OCI-LY1 (cell line): ENCODE measurements around the gene SMAD6.
A peak's percentile ranks its signal among the peaks of the same experiment; 100 is the strongest.

Source experiments
- H2AFZ ChIP-seq: fragments of 200-600 bp; sonication (generic), shearing (Covaris generic); 2 replicates; pipeline ENCODE4 v1.6.0; 2014; ENCODE audit warnings: antibody characterized with exemption, mild to moderate bottlenecking, low read length
- H3F3A ChIP-seq: fragments of 200-600 bp; sonication (generic), shearing (Covaris generic); 2 replicates; pipeline ENCODE4 v1.6.0; 2014; ENCODE audit warnings: mild to moderate bottlenecking, antibody characterized with exemption, low read length, moderate library complexity; ENCODE audit not compliant: insufficient read depth
- H3K27ac ChIP-seq: fragments of 200-600 bp; sonication (generic); 2 replicates; pipeline ENCODE4 v1.5.1; 2014; ENCODE audit warnings: low read length, mixed run types, mild to moderate bottlenecking, low read depth; ENCODE audit not compliant: poor library complexity, severe bottlenecking
- H3K27me3 ChIP-seq: fragments of 200-600 bp; sonication (generic); 2 replicates; pipeline ENCODE4 v1.6.0; 2014; ENCODE audit warnings: antibody characterized with exemption, mild to moderate bottlenecking, low read length, moderate library complexity; ENCODE audit not compliant: insufficient read depth
- H3K36me3 ChIP-seq: fragments of 200-600 bp; sonication (generic); 2 replicates; pipeline ENCODE4 v1.6.1; 2014; ENCODE audit warnings: mild to moderate bottlenecking, antibody characterized with exemption, low read length, moderate library complexity, mixed read lengths; ENCODE audit not compliant: insufficient read depth
- H3K4me1 ChIP-seq: fragments of 200-600 bp; sonication (generic); 2 replicates; pipeline ENCODE4 v1.5.1; 2014; ENCODE audit warnings: mild to moderate bottlenecking, low read length, moderate library complexity; ENCODE audit not compliant: insufficient read depth, severe bottlenecking
- H3K4me2 ChIP-seq: fragments of 200-600 bp; sonication (generic), shearing (Covaris generic); 2 replicates; pipeline ENCODE4 v1.6.1; 2014; ENCODE audit warnings: low read length
- H3K4me3 ChIP-seq: fragments of 200-600 bp; sonication (generic); 2 replicates; pipeline ENCODE4 v1.5.1; 2014; ENCODE audit warnings: low read length, low read depth, mild to moderate bottlenecking, mixed read lengths; ENCODE audit not compliant: poor library complexity, severe bottlenecking
- H3K79me2 ChIP-seq: fragments of 200-600 bp; shearing (Covaris generic); 2 replicates; pipeline ENCODE4 v1.6.1; 2016; ENCODE audit warnings: mixed run types, low read length, mixed read lengths; ENCODE audit not compliant: insufficient read depth
- H3K9ac ChIP-seq: fragments of 200-600 bp; sonication (generic), shearing (Covaris generic); 2 replicates; pipeline ENCODE4 v1.6.1; 2014; ENCODE audit warnings: mild to moderate bottlenecking, low read length, mixed read lengths
- H3K9me2 ChIP-seq: fragments of 200-600 bp; sonication (generic), shearing (Covaris generic); 2 replicates; pipeline ENCODE4 v1.6.1; 2014; ENCODE audit warnings: low read depth, mild to moderate bottlenecking, low read length, mixed read lengths
- H3K9me3 ChIP-seq: fragments of 200-600 bp; shearing (Covaris generic); 2 replicates; pipeline ENCODE4 v1.6.1; 2014; ENCODE audit warnings: low read length, mixed read lengths
- H4K20me1 ChIP-seq: fragments of 200-600 bp; sonication (generic), shearing (Covaris generic); 2 replicates; pipeline ENCODE4 v1.6.0; 2016; ENCODE audit warnings: mild to moderate bottlenecking, low read length; ENCODE audit not compliant: insufficient read depth
- CTCF ChIP-seq: fragments of 200-600 bp; sonication (generic), shearing (Covaris generic); IDR thresholded peaks from 2 replicates; pipeline ENCODE4 v1.5.1; 2017; ENCODE audit warnings: mild to moderate bottlenecking, antibody characterized with exemption, low read length, moderate library complexity, mixed read lengths
- EZH2 ChIP-seq: fragments of 200-600 bp; sonication (generic), shearing (Covaris generic); IDR thresholded peaks from 2 replicates; pipeline ENCODE4 v1.8.0; 2017; ENCODE audit warnings: borderline replicate concordance, mixed run types, mild to moderate bottlenecking, antibody characterized with exemption, low read length, moderate library complexity, mixed read lengths

The SMAD6 gene

GRCh38 chr15:66700412-66700801 lies 1.6 kb upstream of the SMAD6 start:
- peak overlapping the region; percentile 3; the same call in 1 of the 2 replicates for H2AFZ ChIP-seq
- TF ChIP-seq CTCF (no peak), EZH2 (no peak)

GRCh38 chr15:66700802-66701421 lies 1.1 kb upstream of the SMAD6 start:
- Histone ChIP-seq H3K4me3 (peak overlapping the region; percentile 83), H3K9me3 (no peaks in the 10 kb centered on the region), H3K79me2 (peaks cover 13% of the 10 kb centered on the region), H3K4me1 (peaks cover 29% of the 10 kb centered on the region), H3F3A (no peaks in the 10 kb centered on the region), H3K9me2 (no peaks in the 10 kb centered on the region), H3K4me2 (peak overlapping the region; percentile 94), H4K20me1 (no peaks in the 10 kb centered on the region), H3K9ac (peak overlapping the region; percentile 98), H2AFZ (peak overlapping the region; percentile 3; the same call in 1 of the 2 replicates), H3K27ac (peak overlapping the region; percentile 90), H3K27me3 (no peaks in the 10 kb centered on the region), H3K36me3 (no peaks in the 10 kb centered on the region)
- TF ChIP-seq CTCF, result no peak
- TF ChIP-seq EZH2, result no peak

More at GRCh38 chr15:66700412-66700801, 1.6 kb upstream of the SMAD6 start:
- peaks cover 13% of the 10 kb centered on the region for H3K79me2 ChIP-seq
- H4K20me1 ChIP-seq, result no peaks in the 10 kb centered on the region
- no peak overlapping the region for H3K27ac ChIP-seq
- H3K9ac ChIP-seq, result peak overlapping the region; percentile 63
- peak overlapping the region; percentile 83 for H3K4me3 ChIP-seq
- no peaks in the 10 kb centered on the region for H3K36me3 ChIP-seq
- H3K4me2 ChIP-seq, result peak overlapping the region; percentile 72
- H3K4me1 ChIP-seq, result peaks cover 24% of the 10 kb centered on the region
- no peaks in the 10 kb centered on the region for H3K9me3 ChIP-seq
- H3K9me2 ChIP-seq, result no peaks in the 10 kb centered on the region
- H3K27me3 ChIP-seq, result no peaks in the 10 kb centered on the region
- no peaks in the 10 kb centered on the region for H3F3A ChIP-seq

DNA sequence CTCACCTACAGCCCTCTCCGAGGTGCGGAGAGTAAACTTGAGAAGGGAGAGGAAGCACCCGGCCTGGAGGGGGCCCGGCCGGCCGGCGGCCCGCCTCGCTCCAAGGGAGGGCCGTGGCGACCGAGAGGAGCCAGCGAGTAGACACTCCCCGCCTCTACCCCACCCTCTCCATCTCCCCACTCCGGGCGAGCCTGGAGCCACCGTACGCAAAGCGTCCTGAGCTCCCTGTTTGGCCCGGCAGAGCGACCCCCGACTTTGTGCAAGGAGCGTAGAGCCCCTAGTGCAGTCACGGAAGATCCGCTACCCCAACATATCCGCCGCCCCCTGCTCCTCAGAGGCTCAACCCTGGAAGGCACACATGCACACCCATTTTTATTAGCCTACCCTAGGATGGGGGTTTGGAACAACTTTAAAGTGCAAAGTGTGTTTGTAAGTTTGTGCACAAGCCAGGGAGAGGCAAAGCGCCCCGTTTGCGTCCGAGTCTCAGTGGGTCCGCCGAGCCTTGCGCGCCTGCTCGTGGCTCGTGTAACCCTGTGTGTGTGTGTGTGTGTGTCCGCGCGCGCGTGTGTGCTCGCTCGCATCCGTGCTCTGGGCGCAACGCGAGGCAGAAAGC lies 508 bp upstream of the SMAD6 start:
- H3K4me3 ChIP-seq, result peak overlapping the region; percentile 83
- no peaks in the 10 kb centered on the region for H3F3A ChIP-seq
- no peaks in the 10 kb centered on the region for H4K20me1 ChIP-seq
- H3K27ac ChIP-seq, result peak overlapping the region; percentile 90
- no peaks in the 10 kb centered on the region for H3K9me3 ChIP-seq
- H3K79me2 ChIP-seq, result peaks cover 13% of the 10 kb centered on the region
- H3K4me2 ChIP-seq, result peak overlapping the region; percentile 94
- H3K9ac ChIP-seq, result peak overlapping the region; percentile 98
- no peaks in the 10 kb centered on the region for H3K9me2 ChIP-seq
- no peak overlapping the region for H2AFZ ChIP-seq
- no peak for TF ChIP-seq CTCF
- TF ChIP-seq EZH2, result no peak
- H3K4me1 ChIP-seq, result peaks cover 35% of the 10 kb centered on the region
- no peaks in the 10 kb centered on the region for H3K27me3 ChIP-seq
- H3K36me3 ChIP-seq, result no peaks in the 10 kb centered on the region
